ENCODE data around the gene MYMX.

DNA sequence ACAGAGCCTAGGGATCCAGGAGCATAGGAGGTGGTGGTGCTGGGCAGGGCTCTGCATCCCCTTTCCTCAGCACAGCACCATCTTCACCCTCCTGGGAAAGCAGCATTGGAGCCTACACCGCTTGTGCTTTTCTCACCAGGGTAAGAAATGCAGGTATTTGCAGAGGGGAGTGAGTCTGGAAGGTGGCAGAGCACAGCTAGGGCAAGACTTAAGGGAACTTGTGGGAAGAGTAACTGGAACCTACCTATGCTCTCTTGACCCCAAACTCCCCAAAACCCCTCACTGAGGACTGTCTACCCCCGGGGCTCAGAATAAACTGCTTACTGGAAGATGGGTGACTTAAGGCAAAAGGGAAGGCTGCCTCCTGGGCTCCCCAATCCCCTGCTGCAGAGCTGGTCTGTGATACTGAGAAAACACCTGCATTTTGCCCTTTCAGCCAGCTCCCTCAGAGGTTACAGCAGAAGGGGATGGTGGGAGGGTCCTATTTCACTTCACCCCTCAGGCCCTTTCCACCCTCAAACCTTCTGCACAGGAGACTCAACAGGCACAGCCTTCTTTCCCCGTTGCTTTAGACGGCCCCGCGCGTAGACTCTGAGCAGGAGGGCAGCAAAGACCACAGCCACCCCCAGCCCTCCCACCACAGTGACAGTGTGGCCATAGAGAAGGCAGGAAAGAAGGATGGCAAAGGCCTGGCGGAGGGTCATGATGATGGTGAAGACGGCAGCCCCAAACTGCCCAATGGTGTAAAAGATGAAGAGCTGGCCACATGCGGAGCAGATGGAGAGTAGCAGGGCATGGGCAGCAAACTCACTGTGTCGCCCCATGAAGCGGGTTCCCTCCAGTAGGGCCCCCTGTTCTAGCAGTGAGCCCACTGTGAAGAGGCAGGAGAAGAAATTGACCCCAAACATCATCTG, 37.7 kb downstream of the MYMX start:
- TF ChIP-seq, protein P1, sequence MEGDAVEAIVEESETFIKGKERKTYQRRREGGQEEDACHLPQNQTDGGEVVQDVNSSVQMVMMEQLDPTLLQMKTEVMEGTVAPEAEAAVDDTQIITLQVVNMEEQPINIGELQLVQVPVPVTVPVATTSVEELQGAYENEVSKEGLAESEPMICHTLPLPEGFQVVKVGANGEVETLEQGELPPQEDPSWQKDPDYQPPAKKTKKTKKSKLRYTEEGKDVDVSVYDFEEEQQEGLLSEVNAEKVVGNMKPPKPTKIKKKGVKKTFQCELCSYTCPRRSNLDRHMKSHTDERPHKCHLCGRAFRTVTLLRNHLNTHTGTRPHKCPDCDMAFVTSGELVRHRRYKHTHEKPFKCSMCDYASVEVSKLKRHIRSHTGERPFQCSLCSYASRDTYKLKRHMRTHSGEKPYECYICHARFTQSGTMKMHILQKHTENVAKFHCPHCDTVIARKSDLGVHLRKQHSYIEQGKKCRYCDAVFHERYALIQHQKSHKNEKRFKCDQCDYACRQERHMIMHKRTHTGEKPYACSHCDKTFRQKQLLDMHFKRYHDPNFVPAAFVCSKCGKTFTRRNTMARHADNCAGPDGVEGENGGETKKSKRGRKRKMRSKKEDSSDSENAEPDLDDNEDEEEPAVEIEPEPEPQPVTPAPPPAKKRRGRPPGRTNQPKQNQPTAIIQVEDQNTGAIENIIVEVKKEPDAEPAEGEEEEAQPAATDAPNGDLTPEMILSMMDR (conservative IDR thresholded peaks at IDR 0.05), result no peak
- no peak for TF ChIP-seq ZFX (IDR thresholded peaks at IDR 0.05)

Measured in C4-2B (cell line).